Sigmoid colon (tissue), 7 donors: ENCODE results near the gene STEAP4. TPM values are rescaled to one million over a fixed set of nuclear protein-coding genes. Genes with fewer than 3 reads are reported as not detected.
"Not testable (repeated sequence)": the region's sequence is repeated elsewhere in the genome, so short reads cannot be mapped to it uniquely, and the experiment has no call there.

Experiments
- DNase-seq: peaks from one replicate; pipeline ENCODE4 v3.0.0-alpha.2; 2019
- H3K27ac ChIP-seq, 4 donors: fragments of 200-600 bp; sonication (generic); one replicate each; pipeline ENCODE4 v1.5.1; 2016 to 2019; ENCODE audit warnings: mild to moderate bottlenecking in 1 of 4
- H3K27me3 ChIP-seq, 3 donors: fragments of 200-600 bp; sonication (generic); one replicate each; pipeline ENCODE4 v1.5.1; 2019; ENCODE audit warnings: mild to moderate bottlenecking in 1 of 3
- H3K36me3 ChIP-seq, 4 donors: fragments of 200-600 bp; sonication (generic); one replicate each; pipeline ENCODE4 v1.5.1; 2016 to 2019
- H3K4me1 ChIP-seq, 4 donors: fragments of 200-600 bp; sonication (generic); one replicate each; pipeline ENCODE4 v1.5.1; 2017 to 2019
- H3K4me3 ChIP-seq, 4 donors: fragments of 200-600 bp; sonication (generic); one replicate each; pipeline ENCODE4 v1.5.1; 2017 to 2019; ENCODE audit warnings: mild to moderate bottlenecking in 2 of 4, moderate library complexity in 1 of 4
- H3K9me3 ChIP-seq, 4 donors: fragments of 200-600 bp in 3 of 4; sonication (generic) in 3 of 4; one replicate each; pipeline versions ENCODE4 v1.5.1 to v1.6.1; 2013 to 2019
- EP300 ChIP-seq, 4 donors: sonication (generic); formaldehyde crosslinking; IDR thresholded peaks; one replicate each; pipeline ENCODE4 v1.6.1; 2017; ENCODE audit warnings: antibody characterized with exemption in 4 of 4
- POLR2A ChIP-seq, 2 donors: fragments of 450-650 bp; IDR thresholded peaks; one replicate each; pipeline ENCODE4 v1.6.1; 2016; ENCODE audit warnings: antibody characterized with exemption in 2 of 2, mild to moderate bottlenecking in 2 of 2, moderate library complexity in 2 of 2
- POLR2AphosphoS5 ChIP-seq, 4 donors: sonication (generic); formaldehyde crosslinking; IDR thresholded peaks; one replicate each; pipeline ENCODE4 v1.6.1; 2017; ENCODE audit warnings: antibody characterized with exemption in 4 of 4
- WGBS, 2 donors: extraction: QIAGEN DNeasy Blood & Tissue Kit; methylation state at CpG; one replicate each; pipeline ENCODE4 v1.1.7; 2013; 5-methylcytosine and 5-hydroxymethylcytosine counted together
- intact Hi-C: fragments of 100-400 bp; cut with DNase I; formaldehyde crosslinking; loops from one replicate; pipeline ENCODE4 v1.15.1; 2023
- polyA plus RNA-seq, 3 donors: library from polyadenylated mRNA; stranded (reverse); fragments of 200-250 nt; gene quantifications; one replicate each; pipeline ENCODE4 v1.2.3, GENCODE V29; 2013
- total RNA-seq, 4 donors: library from RNA; depleted of rRNA; stranded (reverse); fragments of >200 nt; gene quantifications; one replicate each; pipeline ENCODE4 v1.1.0, GENCODE V29; 2016
- TF ChIP-seq, protein P1 (sequence below), 4 experiments: fragments of 450-650 bp in 3 of 4; fragments of 200-600 bp in 1 of 4; IDR thresholded peaks; one replicate each; pipeline ENCODE4 v1.5.1; 2016 to 2019; ENCODE audit warnings: antibody characterized with exemption in 4 of 4, mild to moderate bottlenecking in 3 of 4, moderate library complexity in 2 of 4
- donor health status: healthy with polysubstance abuse.
- donor health status: Bipolar disorder and iron deficiency.
- donor health status: healthy.

STEAP4 gene
- total and polyA plus RNA-seq, 7 donors = 0.23 to 15.8 (median 10.5) TPM

DNA sequence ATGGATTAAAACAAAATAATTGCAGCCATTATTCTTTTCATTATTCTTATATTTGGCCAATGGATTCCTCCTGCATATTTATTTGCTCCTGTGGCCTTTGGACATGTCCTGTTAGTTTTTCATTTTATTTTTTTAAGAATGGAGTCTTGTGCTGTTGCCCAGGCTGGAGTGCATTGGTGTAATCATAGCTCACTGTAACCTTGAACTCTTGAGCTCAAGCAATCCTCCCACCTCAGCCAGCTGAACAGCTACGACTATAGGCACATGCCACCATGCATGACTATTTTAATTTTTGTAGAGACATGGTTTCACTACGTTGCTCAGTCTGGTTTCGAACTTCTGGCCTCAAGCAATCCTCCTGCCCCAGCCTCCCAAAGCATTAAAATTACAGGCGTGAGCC is 44.1 kb downstream of the STEAP4 start:
- DNase-seq = no peak
- H3K27ac ChIP-seq = no peak overlapping the region
- no peaks in the 10 kb centered on the region for H3K4me1 ChIP-seq
- WGBS, 2 donors = 90 to 92% methylated on average over 4 of the region's 4 CpGs
- TF ChIP-seq POLR2AphosphoS5 (IDR thresholded peaks at IDR 0.05) = no peak
- TF ChIP-seq, protein P1, sequence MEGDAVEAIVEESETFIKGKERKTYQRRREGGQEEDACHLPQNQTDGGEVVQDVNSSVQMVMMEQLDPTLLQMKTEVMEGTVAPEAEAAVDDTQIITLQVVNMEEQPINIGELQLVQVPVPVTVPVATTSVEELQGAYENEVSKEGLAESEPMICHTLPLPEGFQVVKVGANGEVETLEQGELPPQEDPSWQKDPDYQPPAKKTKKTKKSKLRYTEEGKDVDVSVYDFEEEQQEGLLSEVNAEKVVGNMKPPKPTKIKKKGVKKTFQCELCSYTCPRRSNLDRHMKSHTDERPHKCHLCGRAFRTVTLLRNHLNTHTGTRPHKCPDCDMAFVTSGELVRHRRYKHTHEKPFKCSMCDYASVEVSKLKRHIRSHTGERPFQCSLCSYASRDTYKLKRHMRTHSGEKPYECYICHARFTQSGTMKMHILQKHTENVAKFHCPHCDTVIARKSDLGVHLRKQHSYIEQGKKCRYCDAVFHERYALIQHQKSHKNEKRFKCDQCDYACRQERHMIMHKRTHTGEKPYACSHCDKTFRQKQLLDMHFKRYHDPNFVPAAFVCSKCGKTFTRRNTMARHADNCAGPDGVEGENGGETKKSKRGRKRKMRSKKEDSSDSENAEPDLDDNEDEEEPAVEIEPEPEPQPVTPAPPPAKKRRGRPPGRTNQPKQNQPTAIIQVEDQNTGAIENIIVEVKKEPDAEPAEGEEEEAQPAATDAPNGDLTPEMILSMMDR (IDR thresholded peaks at IDR 0.05) = no peak
- TF ChIP-seq EP300 (IDR thresholded peaks at IDR 0.05) = no peak
- no peak for TF ChIP-seq POLR2A (IDR thresholded peaks at IDR 0.05)
- H3K9me3 ChIP-seq = no peaks in the 10 kb centered on the region
- H3K36me3 ChIP-seq = no peaks in the 10 kb centered on the region
- H3K4me3 ChIP-seq = no peak overlapping the region
- intact Hi-C loops = no loop called here
- H3K27me3 ChIP-seq = no peaks in the 10 kb centered on the region

DNA sequence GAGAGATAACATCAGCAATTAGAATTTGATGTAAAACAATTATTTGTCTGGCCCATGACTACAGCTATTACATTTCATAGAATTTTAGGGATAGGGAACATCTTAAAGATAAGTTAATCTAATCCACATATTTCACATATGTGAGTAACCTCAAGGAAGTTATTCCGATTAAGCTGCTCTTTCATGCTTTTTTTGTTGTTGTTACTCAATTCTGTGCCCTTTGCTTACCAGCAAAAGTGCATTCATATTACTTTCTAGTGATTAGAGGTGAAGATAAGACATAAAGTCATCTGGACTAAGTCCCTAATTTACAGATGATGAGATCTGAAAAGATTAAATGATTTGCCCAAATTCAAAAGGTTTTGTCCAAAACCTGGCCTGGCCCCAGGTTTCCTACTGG is 46.0 kb downstream of the STEAP4 start:
- no peak for DNase-seq
- no peak for TF ChIP-seq EP300 (IDR thresholded peaks at IDR 0.05)
- TF ChIP-seq POLR2AphosphoS5 (IDR thresholded peaks at IDR 0.05) = no peak
- TF ChIP-seq, protein P1 (IDR thresholded peaks at IDR 0.05) = no peak
- no peak for TF ChIP-seq POLR2A (IDR thresholded peaks at IDR 0.05)
- WGBS, 2 donors = 90 to 94% methylated on average over 1 of the region's 1 CpG
- no peaks in the 10 kb centered on the region for H3K27me3 ChIP-seq
- H3K36me3 ChIP-seq = no peaks in the 10 kb centered on the region
- intact Hi-C loops = no loop called here
- H3K4me3 ChIP-seq = no peak overlapping the region
- no peaks in the 10 kb centered on the region for H3K9me3 ChIP-seq
- no peaks in the 10 kb centered on the region for H3K4me1 ChIP-seq
- no peak overlapping the region for H3K27ac ChIP-seq

DNA sequence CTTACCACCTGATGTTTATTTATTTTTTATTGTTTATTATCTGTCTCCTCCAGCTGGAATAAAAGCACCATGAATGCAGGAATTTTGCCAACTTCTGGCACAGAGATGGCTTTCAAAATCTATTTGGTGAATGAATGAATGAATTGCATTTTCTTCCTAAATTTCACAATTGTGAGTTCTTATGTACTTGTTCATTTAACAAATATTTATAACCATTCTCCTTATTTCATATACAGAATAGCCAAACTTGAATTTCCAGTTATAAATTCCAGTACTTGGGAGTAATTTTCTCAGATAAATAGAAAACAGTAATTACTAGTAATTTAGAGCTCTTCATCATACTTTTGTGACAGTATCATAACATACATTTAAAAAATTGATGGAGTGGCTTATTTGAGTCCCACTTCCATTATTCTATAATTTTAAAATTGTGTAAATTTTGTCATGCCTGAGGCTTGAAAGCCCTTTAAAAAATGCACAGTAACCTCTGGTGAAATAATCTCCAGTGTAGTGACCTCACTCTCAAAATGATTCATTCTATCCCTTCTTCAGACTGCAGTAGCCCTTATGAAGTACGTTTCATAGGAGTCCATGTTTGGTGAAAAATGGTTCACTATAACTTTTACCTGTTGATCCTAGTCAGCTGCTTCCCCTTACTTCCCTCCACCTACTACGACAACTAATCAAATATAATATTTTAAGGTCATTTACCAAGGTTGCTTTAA is 46.9 kb downstream of the STEAP4 start:
- intact Hi-C loops = no loop called here
- H3K27ac ChIP-seq = no peak overlapping the region
- H3K27me3 ChIP-seq = no peaks in the 10 kb centered on the region
- DNase-seq = no peak
- 77 to 87% methylated on average over 2 of the region's 2 CpGs for WGBS, 2 donors
- H3K36me3 ChIP-seq = no peaks in the 10 kb centered on the region
- no peak overlapping the region for H3K4me3 ChIP-seq
- H3K4me1 ChIP-seq = no peaks in the 10 kb centered on the region
- no peak for TF ChIP-seq EP300 (IDR thresholded peaks at IDR 0.05)
- TF ChIP-seq POLR2A (IDR thresholded peaks at IDR 0.05) = no peak
- TF ChIP-seq, protein P1 (IDR thresholded peaks at IDR 0.05) = no peak
- no peak for TF ChIP-seq POLR2AphosphoS5 (IDR thresholded peaks at IDR 0.05)
- peaks cover 0 to 2% (median under 1%) of the 10 kb centered on the region in 4 donors for H3K9me3 ChIP-seq

DNA sequence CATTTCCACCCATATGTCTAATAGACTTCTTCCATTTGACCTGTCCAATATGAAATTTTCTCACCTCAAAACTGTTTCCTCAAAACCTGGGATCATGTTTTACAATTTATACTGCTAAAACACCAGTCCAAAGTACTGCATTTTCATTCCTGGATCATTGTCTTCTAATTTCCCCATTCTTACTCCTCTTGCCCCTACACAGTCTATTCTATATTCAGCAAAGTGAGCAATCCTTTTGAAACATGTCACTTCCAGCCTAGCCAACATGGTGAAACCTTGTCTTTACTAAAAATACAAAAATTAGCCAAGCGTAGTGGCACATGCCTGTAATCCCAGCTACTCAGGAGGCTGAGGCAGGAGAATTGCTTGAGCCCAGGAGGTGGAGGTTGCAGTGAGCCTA is 48.4 kb downstream of the STEAP4 start:
- DNase-seq, H3K9me3 ChIP-seq, H3K36me3 ChIP-seq, H3K4me3 ChIP-seq, H3K4me1 ChIP-seq, H3K27ac ChIP-seq, intact Hi-C loops, H3K27me3 ChIP-seq: not testable (repeated sequence)
- 90 to 95% methylated on average over 1 of the region's 1 CpG for WGBS, 2 donors

DNA sequence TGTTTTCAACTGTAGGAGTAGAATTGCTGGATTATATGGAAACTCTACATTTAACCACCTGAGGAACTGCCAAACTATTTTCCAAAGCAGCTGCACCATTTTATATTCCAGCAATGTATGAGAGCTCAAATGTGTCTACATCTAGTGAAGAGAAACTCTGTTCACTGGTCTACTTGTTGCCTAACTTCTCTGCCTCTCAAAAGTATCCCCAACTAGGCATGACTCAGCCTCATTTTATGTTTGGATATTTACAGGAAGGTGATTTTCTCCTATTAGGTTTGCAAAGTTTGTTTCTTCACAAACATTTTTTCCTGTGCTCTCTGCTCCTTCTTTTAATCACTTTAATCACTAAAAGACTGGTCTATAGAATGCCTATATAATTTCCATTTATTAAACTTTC is 49.8 kb downstream of the STEAP4 start:
- TF ChIP-seq POLR2A (IDR thresholded peaks at IDR 0.05) = no peak
- no peak for TF ChIP-seq POLR2AphosphoS5 (IDR thresholded peaks at IDR 0.05)
- no peak for TF ChIP-seq EP300 (IDR thresholded peaks at IDR 0.05)
- TF ChIP-seq, protein P1 (IDR thresholded peaks at IDR 0.05) = no peak
- Histone ChIP-seq H3K27ac (no peak overlapping the region), H3K27me3 (no peaks in the 10 kb centered on the region), H3K36me3 (no peaks in the 10 kb centered on the region), H3K9me3 (peaks cover 0 to 13% (median 6%) of the 10 kb centered on the region in 4 donors), H3K4me1 (no peaks in the 10 kb centered on the region), H3K4me3 (no peak overlapping the region)
- intact Hi-C loops = no loop called here
- no peak for DNase-seq
